Measurements from ENCODE around the gene LAMC3.

The LAMC3 gene

GRCh38 chr9:131008909-131009618, at the start of gene LAMC3:
TSS of gene LAMC3 (plus strand) at chr9:131009174. CDS start at chr9:131009215, 41 bp downstream.
- no peak for DNase-seq (ENCODE audit: low spot score)

GRCh38 chr9:130959809-130960334, 49.1 kb upstream of the LAMC3 start:
- DNase-seq (ENCODE audit: low spot score), result no peak

GRCh38 chr9:130960522-130961378, 48.2 kb upstream of the LAMC3 start:
- DNase-seq (ENCODE audit: low spot score), result no peak

GRCh38 chr9:130961511-130962300, 47.3 kb upstream of the LAMC3 start:
- DNase-seq (ENCODE audit: low spot score), result no peak

- no peak for DNase-seq (ENCODE audit: low spot score)
These were observed 46.3 kb upstream of the LAMC3 start for GRCh38 chr9:130962418-130963316.

- DNase-seq (ENCODE audit: low spot score), result no peak
These were observed 45.6 kb upstream of the LAMC3 start for GRCh38 chr9:130963337-130963908.

GRCh38 chr9:130963916-130964315, 45.1 kb upstream of the LAMC3 start:
- DNase-seq (ENCODE audit: low spot score), result no peak

- no peak for DNase-seq (ENCODE audit: low spot score)
These were observed 43.3 kb upstream of the LAMC3 start for GRCh38 chr9:130965680-130966079.

GRCh38 chr9:130970052-130970451, 38.9 kb upstream of the LAMC3 start:
- no peak for DNase-seq (ENCODE audit: low spot score)

- DNase-seq (ENCODE audit: low spot score), result no peak
These were observed 38.1 kb upstream of the LAMC3 start for GRCh38 chr9:130970855-130971254.

GRCh38 chr9:130971294-130971849, 37.6 kb upstream of the LAMC3 start:
- no peak for DNase-seq (ENCODE audit: low spot score)

GRCh38 chr9:130972277-130972956, 36.6 kb upstream of the LAMC3 start:
- no peak for DNase-seq (ENCODE audit: low spot score)

- DNase-seq (ENCODE audit: low spot score), result no peak
These were observed 35.9 kb upstream of the LAMC3 start for GRCh38 chr9:130972957-130973685.

- no peak for DNase-seq (ENCODE audit: low spot score)
These were observed 35.2 kb upstream of the LAMC3 start for GRCh38 chr9:130973686-130974281.

- no peak for DNase-seq (ENCODE audit: low spot score)
These were observed 34.3 kb upstream of the LAMC3 start for GRCh38 chr9:130974697-130975096.

- DNase-seq (ENCODE audit: low spot score), result no peak
These were observed 33.8 kb upstream of the LAMC3 start for GRCh38 chr9:130975156-130975555.

GRCh38 chr9:130975932-130976841, 32.8 kb upstream of the LAMC3 start:
- no peak for DNase-seq (ENCODE audit: low spot score)

GRCh38 chr9:130977811-130978221, 31.2 kb upstream of the LAMC3 start:
- DNase-seq (ENCODE audit: low spot score), result no peak
